GM12892 (cell line): ENCODE results near the gene SEC23A.

ENCODE experiments used
- POLR2A ChIP-seq: IDR thresholded peaks from 2 replicates; pipeline ENCODE4 v1.6.1; 2011; ENCODE audit warnings: low read depth, low read length, control low read depth
- POLR2AphosphoS5 ChIP-seq: IDR thresholded peaks from 2 replicates; pipeline ENCODE4 v1.6.1; 2011; ENCODE audit warnings: low read depth, low read length, control low read depth
- TAF1 ChIP-seq: IDR thresholded peaks from 2 replicates; pipeline ENCODE4 v1.6.1; 2011; ENCODE audit warnings: low read depth, mild to moderate bottlenecking, control low read depth, low read length, borderline replicate concordance

- TF ChIP-seq POLR2A, result no peak
- TF ChIP-seq POLR2AphosphoS5, result no peak
- no peak for TF ChIP-seq TAF1
Measured at GRCh38 chr14:39005044-39005880, 97.8 kb downstream of the SEC23A start.
